Thyroid gland (tissue), 4 donors: ENCODE measurements around the gene ATP5PO.

ENCODE experiments used
- POLR2A ChIP-seq, 2 donors: fragments of 450-650 bp; IDR thresholded peaks; one replicate each; pipeline ENCODE4 v1.6.1; 2017; ENCODE audit warnings: antibody characterized with exemption in 2 of 2, mild to moderate bottlenecking in 2 of 2, moderate library complexity in 1 of 2
- TF ChIP-seq, protein P1 (sequence below), 6 experiments: fragments of 200-600 bp in 3 of 6; fragments of 450-650 bp in 3 of 6; sonication (generic) in 3 of 6; IDR thresholded peaks; one replicate each; pipeline ENCODE4 v1.5.1; 2016 to 2019; ENCODE audit warnings: antibody characterized with exemption in 6 of 6, mild to moderate bottlenecking in 2 of 6, inconsistent platforms in 1 of 6, moderate library complexity in 1 of 6

- TF ChIP-seq, protein P1, sequence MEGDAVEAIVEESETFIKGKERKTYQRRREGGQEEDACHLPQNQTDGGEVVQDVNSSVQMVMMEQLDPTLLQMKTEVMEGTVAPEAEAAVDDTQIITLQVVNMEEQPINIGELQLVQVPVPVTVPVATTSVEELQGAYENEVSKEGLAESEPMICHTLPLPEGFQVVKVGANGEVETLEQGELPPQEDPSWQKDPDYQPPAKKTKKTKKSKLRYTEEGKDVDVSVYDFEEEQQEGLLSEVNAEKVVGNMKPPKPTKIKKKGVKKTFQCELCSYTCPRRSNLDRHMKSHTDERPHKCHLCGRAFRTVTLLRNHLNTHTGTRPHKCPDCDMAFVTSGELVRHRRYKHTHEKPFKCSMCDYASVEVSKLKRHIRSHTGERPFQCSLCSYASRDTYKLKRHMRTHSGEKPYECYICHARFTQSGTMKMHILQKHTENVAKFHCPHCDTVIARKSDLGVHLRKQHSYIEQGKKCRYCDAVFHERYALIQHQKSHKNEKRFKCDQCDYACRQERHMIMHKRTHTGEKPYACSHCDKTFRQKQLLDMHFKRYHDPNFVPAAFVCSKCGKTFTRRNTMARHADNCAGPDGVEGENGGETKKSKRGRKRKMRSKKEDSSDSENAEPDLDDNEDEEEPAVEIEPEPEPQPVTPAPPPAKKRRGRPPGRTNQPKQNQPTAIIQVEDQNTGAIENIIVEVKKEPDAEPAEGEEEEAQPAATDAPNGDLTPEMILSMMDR (IDR thresholded peaks at IDR 0.05) = no peak
- TF ChIP-seq POLR2A (IDR thresholded peaks at IDR 0.05) = no peak
These were observed 6.8 kb downstream of the ATP5PO start for GRCh38 chr21:33908760-33909159.
